DMS79 treated with DMSO at 0.1 percent for 48 hours (cell line): ENCODE results near the gene MCM5.
"Not testable (repeated sequence)": the region's sequence is repeated elsewhere in the genome, so short reads cannot be mapped to it uniquely, and the experiment has no call there.

Source experiments
- DNase-seq: peaks from one replicate; lab custom pipeline; 2025; lab: John Stamatoyannopoulos, UW

MCM5 gene

GRCh38 chr22:35452351-35452781, 52.4 kb downstream of the MCM5 start:
- DNase-seq = peak; percentile 25

- no peak for DNase-seq
Observed at GRCh38 chr22:35452810-35453743, 53.1 kb downstream of the MCM5 start.

GRCh38 chr22:35454416-35455054, 54.6 kb downstream of the MCM5 start:
- DNase-seq = no peak

- no peak for DNase-seq
Observed at GRCh38 chr22:35455529-35455928, 55.6 kb downstream of the MCM5 start.

GRCh38 chr22:35456757-35457156, 56.8 kb downstream of the MCM5 start:
- DNase-seq = no peak

GRCh38 chr22:35457729-35458546, 58.0 kb downstream of the MCM5 start:
- DNase-seq = peak; percentile 14

- peak; percentile 15 for DNase-seq
Observed at GRCh38 chr22:35458547-35459422, 58.8 kb downstream of the MCM5 start.

- DNase-seq = no peak
Observed at GRCh38 chr22:35459423-35459894, 59.5 kb downstream of the MCM5 start.

- not testable (repeated sequence) for DNase-seq
Observed at GRCh38 chr22:35459976-35460375, 60.0 kb downstream of the MCM5 start.

- DNase-seq = no peak
Observed at GRCh38 chr22:35460688-35461087, 60.7 kb downstream of the MCM5 start.

- DNase-seq = peak; percentile 76
Observed at GRCh38 chr22:35462498-35463230, 62.7 kb downstream of the MCM5 start.

- no peak for DNase-seq
Observed at GRCh38 chr22:35463231-35463933, 63.4 kb downstream of the MCM5 start.

GRCh38 chr22:35464399-35464798, 64.5 kb downstream of the MCM5 start:
- DNase-seq = no peak

GRCh38 chr22:35465109-35465701, 65.3 kb downstream of the MCM5 start:
- DNase-seq = no peak

- no peak for DNase-seq
Observed at GRCh38 chr22:35467681-35468434, 67.9 kb downstream of the MCM5 start.

- no peak for DNase-seq
Observed at GRCh38 chr22:35470903-35471321, 71.0 kb downstream of the MCM5 start.

- DNase-seq = not testable (repeated sequence)
Observed at GRCh38 chr22:35471566-35471965, 71.6 kb downstream of the MCM5 start.

- DNase-seq = no peak
Observed at GRCh38 chr22:35472488-35472887, 72.5 kb downstream of the MCM5 start.

- no peak for DNase-seq
Observed at GRCh38 chr22:35473971-35474370, 74.0 kb downstream of the MCM5 start.
